H1 (cell line): ENCODE results near the gene CHSY1.

Experiments
- BCL11A ChIP-seq, 2 experiments: IDR thresholded peaks; one replicate each; pipeline ENCODE4 v1.6.1; 2011; ENCODE audit warnings: low read depth in 2 of 2, low read length in 2 of 2, mild to moderate bottlenecking in 2 of 2
- CHD2 ChIP-seq: IDR thresholded peaks from 2 replicates; pipeline ENCODE4 v1.6.1; 2012; ENCODE audit warnings: low read length, improper control_type of control experiment
- EZH2 ChIP-seq: fragments of 200-600 bp; sonication (generic); IDR thresholded peaks from 2 replicates; pipeline ENCODE4 v1.7.1; 2012; ENCODE audit warnings: low read depth, mild to moderate bottlenecking, moderate library complexity, low read length, inconsistent platforms; ENCODE audit not compliant: severe bottlenecking
- HDAC2 ChIP-seq, 2 experiments: fragments of 300-600 bp in 1 of 2; sonication (generic) in 1 of 2; IDR thresholded peaks; 2 replicates each; pipeline ENCODE4 v1.6.1; 2011 to 2012; ENCODE audit warnings: low read depth in 2 of 2, low read length in 2 of 2, mild to moderate bottlenecking in 2 of 2, moderate library complexity in 2 of 2, borderline replicate concordance in 1 of 2, inconsistent platforms in 1 of 2
- MAFK ChIP-seq: IDR thresholded peaks from 2 replicates; pipeline ENCODE4 v1.6.1; 2012; ENCODE audit warnings: low read depth, mild to moderate bottlenecking, improper control_type of control experiment, low read length
- RFX5 ChIP-seq: IDR thresholded peaks from 2 replicates; pipeline ENCODE4 v1.6.1; 2011; ENCODE audit warnings: low read depth, low read length, improper control_type of control experiment, borderline replicate concordance
- SRF ChIP-seq: IDR thresholded peaks from 2 replicates; pipeline ENCODE4 v1.6.1; 2011; ENCODE audit warnings: mild to moderate bottlenecking, low read depth, low read length, moderate library complexity
- TF ChIP-seq, protein P1 (sequence below), 3 experiments: IDR thresholded peaks; 1 replicate in 2 of 3; 2 replicates in 1 of 3; pipeline versions ENCODE4 v1.5.1 to v1.6.1; 2011; ENCODE audit warnings: low read length in 3 of 3, mild to moderate bottlenecking in 3 of 3, inconsistent platforms in 2 of 3, low read depth in 1 of 3, moderate library complexity in 1 of 3; ENCODE audit not compliant: insufficient read depth in 1 of 3; ENCODE audit errors: control extremely low read depth in 1 of 3

DNA sequence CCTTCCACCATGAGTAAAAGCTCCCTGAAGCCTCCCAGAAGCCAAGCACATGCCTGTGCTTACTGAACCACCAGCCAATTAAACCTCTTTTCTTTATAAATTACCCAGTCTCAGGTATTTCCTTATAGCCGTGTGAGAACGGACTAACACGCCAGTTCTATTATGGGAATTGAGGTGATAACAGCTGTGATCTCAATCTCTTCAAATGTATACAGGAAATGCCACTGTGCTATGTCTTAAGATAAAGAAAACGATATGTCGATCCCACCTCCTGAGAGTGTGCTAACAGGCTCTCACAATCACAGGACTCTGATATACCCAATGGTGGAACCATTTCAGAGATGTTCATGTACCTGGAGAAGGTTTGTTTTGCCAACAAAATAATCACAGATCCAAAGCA lies 26.2 kb downstream of the CHSY1 start:
- TF ChIP-seq, protein P1, sequence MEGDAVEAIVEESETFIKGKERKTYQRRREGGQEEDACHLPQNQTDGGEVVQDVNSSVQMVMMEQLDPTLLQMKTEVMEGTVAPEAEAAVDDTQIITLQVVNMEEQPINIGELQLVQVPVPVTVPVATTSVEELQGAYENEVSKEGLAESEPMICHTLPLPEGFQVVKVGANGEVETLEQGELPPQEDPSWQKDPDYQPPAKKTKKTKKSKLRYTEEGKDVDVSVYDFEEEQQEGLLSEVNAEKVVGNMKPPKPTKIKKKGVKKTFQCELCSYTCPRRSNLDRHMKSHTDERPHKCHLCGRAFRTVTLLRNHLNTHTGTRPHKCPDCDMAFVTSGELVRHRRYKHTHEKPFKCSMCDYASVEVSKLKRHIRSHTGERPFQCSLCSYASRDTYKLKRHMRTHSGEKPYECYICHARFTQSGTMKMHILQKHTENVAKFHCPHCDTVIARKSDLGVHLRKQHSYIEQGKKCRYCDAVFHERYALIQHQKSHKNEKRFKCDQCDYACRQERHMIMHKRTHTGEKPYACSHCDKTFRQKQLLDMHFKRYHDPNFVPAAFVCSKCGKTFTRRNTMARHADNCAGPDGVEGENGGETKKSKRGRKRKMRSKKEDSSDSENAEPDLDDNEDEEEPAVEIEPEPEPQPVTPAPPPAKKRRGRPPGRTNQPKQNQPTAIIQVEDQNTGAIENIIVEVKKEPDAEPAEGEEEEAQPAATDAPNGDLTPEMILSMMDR (IDR thresholded peaks at IDR 0.05; ENCODE audit: control extremely low read depth in 1 of 3, insufficient read depth in 1 of 3, low read depth in 1 of 3, low read length in 3 of 3): no peak
- TF ChIP-seq EZH2 (no peak), RFX5 (no peak), SRF (no peak), HDAC2 (IDR thresholded peaks at IDR 0.05; ENCODE audit: borderline replicate concordance in 1 of 2, low read depth in 2 of 2, low read length in 2 of 2) (no peak), CHD2 (no peak), BCL11A (IDR thresholded peaks at IDR 0.05; ENCODE audit: low read depth in 2 of 2, low read length in 2 of 2) (no peak), MAFK (no peak)
